Hematopoietic multipotent progenitor cell treated with erythropoietin and hydrocortisone succinate and interleukin-3 and kit ligand, for 17 days (in vitro differentiated cells): ENCODE measurements around the gene NHERF2.
"Not testable (repeated sequence)": the region's sequence is repeated elsewhere in the genome, so short reads cannot be mapped to it uniquely, and the experiment has no call there.

Experiments
- DNase-seq: peaks from one replicate; pipeline ENCODE4 v3.0.0-alpha.2; 2015; ENCODE audit warnings: low spot score

NHERF2 gene

GRCh38 chr16:2028146-2028545 lies 1.4 kb downstream of the NHERF2 start:
- DNase-seq: no peak

- no peak for DNase-seq
Observed at GRCh38 chr16:2028620-2029220, 2.0 kb downstream of the NHERF2 start.

- DNase-seq: no peak
Observed at GRCh38 chr16:2029350-2029749, 2.6 kb downstream of the NHERF2 start.

GRCh38 chr16:2030036-2030435 lies 3.3 kb downstream of the NHERF2 start:
- no peak for DNase-seq

- DNase-seq: no peak
Observed at GRCh38 chr16:2031081-2031577, 4.4 kb downstream of the NHERF2 start.

GRCh38 chr16:2032285-2033056 lies 5.8 kb downstream of the NHERF2 start:
- no peak for DNase-seq

GRCh38 chr16:2033057-2033908 lies 6.6 kb downstream of the NHERF2 start:
- DNase-seq: no peak

GRCh38 chr16:2033909-2034695 lies 7.4 kb downstream of the NHERF2 start:
- DNase-seq: not testable (repeated sequence)

GRCh38 chr16:2034696-2035430 lies 8.2 kb downstream of the NHERF2 start:
- DNase-seq: no peak

- no peak for DNase-seq
Observed at GRCh38 chr16:2035431-2036199, 8.9 kb downstream of the NHERF2 start.

GRCh38 chr16:2036200-2036966 lies 9.7 kb downstream of the NHERF2 start:
- no peak for DNase-seq

- no peak for DNase-seq
Observed at GRCh38 chr16:2037115-2037514, 10.4 kb downstream of the NHERF2 start.

GRCh38 chr16:2037647-2038381 lies 11.1 kb downstream of the NHERF2 start:
- no peak for DNase-seq

- no peak for DNase-seq
Observed at GRCh38 chr16:2038382-2039231, 11.9 kb downstream of the NHERF2 start.

GRCh38 chr16:2039274-2040031 lies 12.8 kb downstream of the NHERF2 start:
- no peak for DNase-seq

GRCh38 chr16:2040041-2040786 lies 13.5 kb downstream of the NHERF2 start:
- DNase-seq: no peak
